RWPE2 (cell line): ENCODE data around the gene PI4K2A.
"Not testable (repeated sequence)": the region's sequence is repeated elsewhere in the genome, so short reads cannot be mapped to it uniquely, and the experiment has no call there.

Experiments used
- ATAC-seq: fragments of 200-7000 bp; cut with Tn5 transposase; 3 replicates; pipeline ENCODE4 v1.9.1; 2021; ENCODE audit warnings: low read depth
- DNase-seq: peaks from one replicate; pipeline ENCODE4 v3.0.0-alpha.2; 2020; ENCODE audit warnings: low spot score
- H3K27ac ChIP-seq: fragments of 450-650 bp; 2 replicates; pipeline ENCODE4 v1.5.1; 2017; ENCODE audit warnings: mild to moderate bottlenecking; ENCODE audit not compliant: poor library complexity, severe bottlenecking
- H3K27me3 ChIP-seq: fragments of 250-450 bp; sonication (Bioruptor Pico); 2 replicates; pipeline ENCODE4 v1.5.1; 2021; ENCODE audit warnings: mild to moderate bottlenecking, moderate library complexity; ENCODE audit not compliant: insufficient read depth, poor library complexity, severe bottlenecking
- H3K36me3 ChIP-seq: fragments of 250-450 bp; sonication (Bioruptor Pico); 2 replicates; pipeline ENCODE4 v1.5.1; 2020; ENCODE audit warnings: low read depth, mild to moderate bottlenecking, moderate library complexity
- H3K4me1 ChIP-seq: fragments of 250-450 bp; sonication (Bioruptor Pico); 2 replicates; pipeline ENCODE4 v1.5.1; 2021; ENCODE audit warnings: mild to moderate bottlenecking, moderate library complexity; ENCODE audit not compliant: insufficient read depth, poor library complexity, severe bottlenecking
- H3K4me3 ChIP-seq: fragments of 250-450 bp; sonication (Bioruptor Pico); 2 replicates; pipeline ENCODE4 v1.5.1; 2021; ENCODE audit warnings: mild to moderate bottlenecking, moderate library complexity; ENCODE audit not compliant: severe bottlenecking
- H3K9me3 ChIP-seq: fragments of 250-450 bp; sonication (Bioruptor Pico); 2 replicates; pipeline ENCODE4 v1.5.1; 2021; ENCODE audit warnings: mild to moderate bottlenecking, moderate library complexity; ENCODE audit not compliant: severe bottlenecking
- TF ChIP-seq, protein P1 (sequence below): fragments of 450-650 bp; IDR thresholded peaks from one replicate; pipeline ENCODE4 v1.5.1; 2017; ENCODE audit warnings: mild to moderate bottlenecking, moderate library complexity; ENCODE audit not compliant: poor library complexity, severe bottlenecking

Gene PI4K2A

DNA sequence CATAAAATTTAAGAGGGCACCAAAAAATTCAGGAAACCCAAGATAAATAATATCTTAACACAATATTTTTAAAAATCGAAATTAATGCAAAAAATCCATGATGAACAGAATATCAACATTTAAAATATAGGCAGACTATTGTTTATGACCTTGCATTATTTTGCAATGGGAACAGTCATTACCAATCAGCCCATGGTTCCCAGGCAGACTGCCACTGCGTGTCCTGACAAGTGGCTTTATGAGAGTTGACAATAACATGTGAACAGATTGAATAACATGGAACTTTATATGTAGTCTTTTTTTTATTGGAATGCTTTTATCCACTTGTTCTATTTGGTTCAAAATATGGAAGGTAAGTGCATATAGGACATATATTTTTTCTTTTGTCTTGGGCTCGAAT, 49.7 kb downstream of the PI4K2A start:
- TF ChIP-seq, protein P1, sequence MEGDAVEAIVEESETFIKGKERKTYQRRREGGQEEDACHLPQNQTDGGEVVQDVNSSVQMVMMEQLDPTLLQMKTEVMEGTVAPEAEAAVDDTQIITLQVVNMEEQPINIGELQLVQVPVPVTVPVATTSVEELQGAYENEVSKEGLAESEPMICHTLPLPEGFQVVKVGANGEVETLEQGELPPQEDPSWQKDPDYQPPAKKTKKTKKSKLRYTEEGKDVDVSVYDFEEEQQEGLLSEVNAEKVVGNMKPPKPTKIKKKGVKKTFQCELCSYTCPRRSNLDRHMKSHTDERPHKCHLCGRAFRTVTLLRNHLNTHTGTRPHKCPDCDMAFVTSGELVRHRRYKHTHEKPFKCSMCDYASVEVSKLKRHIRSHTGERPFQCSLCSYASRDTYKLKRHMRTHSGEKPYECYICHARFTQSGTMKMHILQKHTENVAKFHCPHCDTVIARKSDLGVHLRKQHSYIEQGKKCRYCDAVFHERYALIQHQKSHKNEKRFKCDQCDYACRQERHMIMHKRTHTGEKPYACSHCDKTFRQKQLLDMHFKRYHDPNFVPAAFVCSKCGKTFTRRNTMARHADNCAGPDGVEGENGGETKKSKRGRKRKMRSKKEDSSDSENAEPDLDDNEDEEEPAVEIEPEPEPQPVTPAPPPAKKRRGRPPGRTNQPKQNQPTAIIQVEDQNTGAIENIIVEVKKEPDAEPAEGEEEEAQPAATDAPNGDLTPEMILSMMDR: no peak
- Histone ChIP-seq H3K36me3 (peaks cover 13% of the 10 kb centered on the region), H3K27me3 (no peaks in the 10 kb centered on the region), H3K9me3 (no peaks in the 10 kb centered on the region), H3K4me1 (peaks cover 32% of the 10 kb centered on the region), H3K4me3 (no peak overlapping the region), H3K27ac (peak overlapping the region; percentile 86)
- ATAC-seq (no peak), DNase-seq (no peak)

DNA sequence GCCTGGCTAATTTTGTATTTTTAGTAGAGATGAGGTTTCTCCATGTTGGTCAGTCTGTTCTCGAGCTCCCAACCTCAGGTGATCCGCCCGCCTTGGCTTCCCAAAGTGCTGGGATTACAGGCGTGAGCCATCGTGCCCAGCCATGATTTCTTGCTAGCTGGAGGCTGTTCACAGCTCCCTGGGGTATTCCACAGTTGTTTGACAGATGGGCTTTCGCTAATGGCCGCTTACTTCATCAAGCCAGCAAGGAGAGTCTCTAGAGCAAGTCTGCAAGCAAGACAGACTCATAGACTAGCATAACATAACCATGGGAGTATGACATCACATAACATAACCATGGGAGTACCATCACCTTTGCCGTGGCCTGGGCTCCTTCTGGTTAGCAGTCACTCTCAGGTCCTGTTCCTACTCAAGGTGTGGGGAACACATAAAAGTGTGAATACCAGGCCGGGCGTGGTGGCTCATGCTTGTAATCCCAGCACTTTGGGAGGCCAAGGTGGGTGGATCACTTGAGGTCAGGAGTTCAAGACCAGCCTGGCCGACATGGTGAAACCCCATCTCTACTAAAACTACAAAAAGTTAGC, 57.7 kb downstream of the PI4K2A start:
- not testable (repeated sequence) for H3K9me3 ChIP-seq, DNase-seq, H3K27ac ChIP-seq, H3K36me3 ChIP-seq, H3K4me1 ChIP-seq, H3K4me3 ChIP-seq, H3K27me3 ChIP-seq, ATAC-seq

DNA sequence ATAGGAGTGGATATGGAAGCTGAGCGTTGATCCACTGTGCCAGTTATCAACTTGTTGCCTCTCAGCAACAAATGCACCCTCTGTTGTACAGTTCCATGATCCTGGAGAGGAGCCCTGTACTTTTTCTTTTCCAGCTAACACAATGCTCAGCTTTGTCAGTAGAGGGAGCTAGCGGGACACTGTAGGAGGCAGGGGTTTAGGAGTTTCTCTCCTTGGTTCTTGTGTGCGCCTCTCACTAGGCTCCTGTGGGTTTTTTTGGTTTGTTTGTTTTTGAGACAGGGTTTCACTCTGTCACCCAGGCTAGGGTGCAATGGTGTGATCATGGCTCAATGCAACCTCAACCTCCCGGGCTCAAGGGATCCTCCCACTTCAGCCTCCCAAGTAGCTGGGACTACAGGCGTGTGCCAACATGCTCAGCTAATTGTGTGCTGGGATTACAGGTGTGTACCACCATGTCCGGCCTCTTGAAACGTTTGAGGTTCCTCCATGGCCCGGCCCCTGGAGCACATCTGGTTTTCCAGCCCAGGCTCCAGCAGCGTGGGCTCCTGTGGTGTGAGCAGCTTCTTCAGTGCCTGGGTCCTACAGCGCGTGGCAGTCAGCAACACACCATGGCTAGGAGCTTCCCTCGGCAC, 61.1 kb downstream of the PI4K2A start:
- no peaks in the 10 kb centered on the region for H3K9me3 ChIP-seq
- TF ChIP-seq, protein P1: peak; percentile 91
- no peak overlapping the region for H3K27ac ChIP-seq
- no peaks in the 10 kb centered on the region for H3K36me3 ChIP-seq
- DNase-seq (no peak), ATAC-seq (peak; percentile 83)
- H3K27me3 ChIP-seq: no peaks in the 10 kb centered on the region
- peaks cover 8% of the 10 kb centered on the region for H3K4me1 ChIP-seq
- H3K4me3 ChIP-seq: no peak overlapping the region

DNA sequence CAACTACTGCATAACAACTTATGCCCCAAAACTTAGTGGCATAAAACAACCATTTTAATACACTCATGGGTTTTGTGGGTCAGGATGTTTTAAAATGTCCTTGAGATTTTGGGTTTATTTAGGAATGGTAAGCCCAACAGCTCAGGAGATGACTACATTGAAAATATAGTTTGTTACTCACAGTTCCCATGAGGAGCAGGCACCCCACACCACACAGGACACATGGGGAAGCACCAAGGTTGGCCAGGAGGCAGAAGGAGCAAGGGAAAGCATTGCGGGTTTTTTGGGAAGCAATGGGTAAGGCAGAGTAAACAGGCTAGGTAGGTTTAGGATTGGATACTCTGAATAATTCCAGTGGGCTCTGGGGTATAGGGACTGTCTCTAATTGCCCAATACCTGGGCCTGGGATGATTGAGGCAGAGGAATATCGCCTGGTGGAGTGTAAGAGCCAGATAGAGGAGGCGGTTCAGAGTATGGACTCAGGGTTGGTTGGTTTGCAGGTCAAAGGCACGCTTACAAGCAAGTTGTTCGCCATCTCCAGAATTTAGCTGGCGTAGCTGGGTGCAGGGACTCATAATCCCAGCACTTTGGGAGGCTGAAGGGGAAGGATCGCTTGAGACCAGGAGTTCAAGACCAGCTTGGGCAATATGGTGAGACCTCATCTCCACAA, 63.1 kb downstream of the PI4K2A start:
- TF ChIP-seq, protein P1: no peak
- no peaks in the 10 kb centered on the region for H3K27me3 ChIP-seq
- H3K36me3 ChIP-seq: no peaks in the 10 kb centered on the region
- DNase-seq: no peak
- ATAC-seq: no peak
- no peak overlapping the region for H3K27ac ChIP-seq
- H3K9me3 ChIP-seq: no peaks in the 10 kb centered on the region
- H3K4me3 ChIP-seq: no peak overlapping the region
- H3K4me1 ChIP-seq: peaks cover 8% of the 10 kb centered on the region

DNA sequence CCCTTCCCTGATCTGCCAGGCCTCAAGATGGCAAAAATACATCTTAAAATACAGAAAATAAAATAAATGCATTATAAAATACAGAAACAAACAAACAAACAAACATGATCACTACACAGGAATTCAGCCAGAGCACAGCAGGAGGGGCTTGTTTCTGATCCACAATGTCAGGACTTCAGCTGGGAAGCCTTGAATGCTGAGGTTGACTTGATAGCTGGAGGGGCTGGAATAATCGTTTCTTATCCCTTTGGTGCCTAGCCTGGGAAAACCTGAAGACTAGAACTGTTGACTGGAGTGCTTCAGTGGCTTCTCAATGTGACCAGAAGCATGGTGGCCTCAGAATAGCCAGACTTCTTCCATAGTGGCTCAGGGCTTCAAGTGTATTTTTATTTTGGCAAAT, 63.9 kb downstream of the PI4K2A start:
- TF ChIP-seq, protein P1: no peak
- H3K4me1 ChIP-seq: peaks cover 8% of the 10 kb centered on the region
- DNase-seq (no peak), ATAC-seq (no peak)
- no peaks in the 10 kb centered on the region for H3K36me3 ChIP-seq
- no peaks in the 10 kb centered on the region for H3K9me3 ChIP-seq
- no peak overlapping the region for H3K4me3 ChIP-seq
- H3K27ac ChIP-seq: no peak overlapping the region
- no peaks in the 10 kb centered on the region for H3K27me3 ChIP-seq
